Calu3 (cell line): ENCODE data around the gene PLEKHA7. TPM values are rescaled to one million over a fixed set of nuclear protein-coding genes. Genes with fewer than 3 reads are reported as not detected.
"Not testable (repeated sequence)": the region's sequence is repeated elsewhere in the genome, so short reads cannot be mapped to it uniquely, and the experiment has no call there.

ENCODE experiments used
- Bru-seq: library from RNA; stranded (reverse); fragments of 400-500 nt; gene quantifications from one replicate; lab custom pipeline; 2021; lab: Mats Ljungman, UMichigan
- BruChase-seq, 2 experiments: library from RNA; stranded (reverse); fragments of 400-500 nt; gene quantifications; one replicate each; lab custom pipeline; 2021; lab: Mats Ljungman, UMichigan
- BruUV-seq: library from RNA; stranded (reverse); fragments of 400-500 nt; replicated peaks from 2 replicates; lab custom pipeline; 2021; lab: Mats Ljungman, UMichigan
- CTCF ChIA-PET: fragments of 300-600 bp; sonication (Branson Sonifier 250); formaldehyde crosslinking; loops from one replicate; lab custom pipeline; 2022; ENCODE audit warnings: antibody characterized with exemption; lab: Charles Lee
- DNase-seq: peaks from one replicate; pipeline ENCODE4 v3.0.0; 2022
- H3K27ac Mint-ChIP-seq: one replicate; pipeline ENCODE4 v1.8.0; 2022; ENCODE audit warnings: mixed read lengths; ENCODE audit not compliant: unreplicated experiment
- H3K27me3 Mint-ChIP-seq: one replicate; pipeline ENCODE4 v1.8.0; 2022; ENCODE audit warnings: mixed read lengths; ENCODE audit not compliant: unreplicated experiment
- H3K36me3 Mint-ChIP-seq: one replicate; pipeline ENCODE4 v1.8.0; 2022; ENCODE audit warnings: mild to moderate bottlenecking, moderate library complexity, mixed read lengths; ENCODE audit not compliant: insufficient read depth, unreplicated experiment
- H3K4me1 Mint-ChIP-seq: one replicate; pipeline ENCODE4 v1.8.0; 2022; ENCODE audit warnings: mild to moderate bottlenecking, low read depth, mixed read lengths; ENCODE audit not compliant: unreplicated experiment
- H3K4me3 Mint-ChIP-seq: one replicate; pipeline ENCODE4 v1.8.0; 2022; ENCODE audit warnings: mild to moderate bottlenecking, low read depth, moderate library complexity, mixed read lengths; ENCODE audit not compliant: unreplicated experiment
- H3K9me3 Mint-ChIP-seq: one replicate; pipeline ENCODE4 v1.8.0; 2022; ENCODE audit warnings: low read depth, mixed read lengths; ENCODE audit not compliant: unreplicated experiment
- CTCF ChIP-seq: fragments of 200-600 bp; IDR thresholded peaks from one replicate; pipeline ENCODE4 v1.8.0; 2022; ENCODE audit warnings: antibody characterized with exemption; ENCODE audit not compliant: unreplicated experiment
- intact Hi-C: fragments of 100-400 bp; cut with micrococcal nuclease; formaldehyde crosslinking; loops from one replicate; pipeline ENCODE4 v1.10.0; 2022; ENCODE audit not compliant: unreplicated experiment
- long read RNA-seq: library from polyadenylated mRNA; stranded (forward); transcript quantifications from one replicate; pipeline ENCODE4 v2.0.0, GENCODE V29; 2022
- total RNA-seq: library from RNA; stranded (reverse); gene quantifications from 2 replicates; pipeline ENCODE4 v1.2.3, GENCODE V29; 2022

The PLEKHA7 gene
- total RNA-seq = 138 and 167 TPM in 2 replicates
- percentile 95 among the genes with signal in this experiment for Bru-seq, nascent RNA
- BruChase-seq, experiment 1, labeled RNA remaining after a 6-hour chase = percentile 90 among the genes with signal in this experiment
- BruChase-seq, experiment 2, labeled RNA remaining after a 2-hour chase = percentile 90 among the genes with signal in this experiment
- long read RNA-seq, partial matches to known transcripts = 22 of 62 reads
- long read RNA-seq, other reads (novel, unspliced or antisense) = 38 of 62 reads

- H3K9me3 Mint-ChIP-seq = no peaks in the 10 kb centered on the region
- peak; percentile 57 for DNase-seq
- intact Hi-C loops = loop anchor here (5.0 kb wide), 2 partner anchors 37 to 57 kb away; no protein-coding TSS in a partner anchor
- CTCF ChIA-PET = interaction anchor here (0.5 to 2.2 kb wide), 9 partner anchors 12 to 68 kb away, joined by 3 to 10 read pairs (median 4); partner anchors contain the start of gene RPS13
- peaks cover 22% of the 10 kb centered on the region for H3K4me1 Mint-ChIP-seq
- no peaks in the 10 kb centered on the region for H3K27me3 Mint-ChIP-seq
- H3K4me3 Mint-ChIP-seq = peak within 1 kb of the TSS; percentile 94
- peaks cover 15% of the 10 kb centered on the region for H3K36me3 Mint-ChIP-seq
- peak within 1 kb of the TSS; percentile 89 for H3K27ac Mint-ChIP-seq
- BruUV-seq = no TSS peak
- TF ChIP-seq CTCF = no peak
Measured at GRCh38 chr11:17014321-17014832, at the start of gene PLEKHA7. Gene PLEKHA7 (minus strand): TSS chr11:17014414. CDS start chr11:17014401, 13 bp downstream.

DNA sequence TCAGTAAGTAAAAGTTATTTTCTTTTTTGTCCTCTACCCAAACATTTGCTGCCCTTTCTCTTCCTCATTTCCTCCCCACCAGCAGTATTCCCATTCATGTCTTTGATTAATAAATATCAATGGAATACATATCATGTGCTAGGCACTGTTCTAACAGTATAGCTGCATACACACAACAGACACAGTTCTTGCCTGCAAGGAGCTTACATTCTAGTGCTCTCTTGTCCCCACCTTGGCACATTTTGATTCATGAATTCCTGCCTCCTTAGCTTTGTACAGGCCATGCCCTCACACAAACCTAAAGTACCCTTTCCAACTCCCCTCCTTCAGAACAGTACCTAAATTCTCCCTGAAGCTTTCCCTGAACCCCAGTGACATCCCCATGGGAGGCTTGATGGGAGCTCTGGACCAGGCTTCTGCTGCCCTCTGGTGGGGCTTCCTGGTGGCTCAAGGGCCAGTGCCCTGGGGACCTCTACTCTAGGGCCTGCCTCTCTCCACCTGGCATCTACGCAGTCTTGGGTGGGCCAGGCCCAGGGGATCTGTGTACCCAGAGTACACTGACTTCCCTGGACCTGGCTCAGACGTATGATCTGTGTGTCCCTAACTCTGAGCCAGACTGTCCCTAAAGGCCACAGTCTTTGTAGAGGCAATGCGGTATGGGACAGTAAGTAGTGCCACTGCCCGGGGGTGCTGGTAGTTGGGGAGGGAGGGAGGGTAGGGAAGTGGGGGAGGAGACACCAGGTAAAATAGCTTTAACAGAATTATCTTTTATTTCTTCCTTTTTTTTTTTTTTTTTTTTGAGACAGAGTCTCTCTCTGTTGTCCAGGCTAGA lies 49.2 kb upstream of the PLEKHA7 start:
- Mint-ChIP-seq H3K27me3 (no peaks in the 10 kb centered on the region), H3K36me3 (peaks cover 3% of the 10 kb centered on the region), H3K4me3 (no peak overlapping the region), H3K4me1 (peaks cover 8% of the 10 kb centered on the region), H3K27ac (peak overlapping the region; percentile 55), H3K9me3 (peaks cover 7% of the 10 kb centered on the region)
- intact Hi-C loops = loop anchor here (1.0 to 10.0 kb wide), 6 partner anchors 27 to 276 kb away; no protein-coding TSS in a partner anchor
- peak; percentile 83 for DNase-seq
- BruUV-seq = no TSS peak
- TF ChIP-seq CTCF = peak; percentile 81
- CTCF ChIA-PET = interaction anchor here (0.6 to 1.4 kb wide), 11 partner anchors 9 to 138 kb away, joined by 3 to 25 read pairs (median 6); partner anchors contain the start of gene RPS13

DNA sequence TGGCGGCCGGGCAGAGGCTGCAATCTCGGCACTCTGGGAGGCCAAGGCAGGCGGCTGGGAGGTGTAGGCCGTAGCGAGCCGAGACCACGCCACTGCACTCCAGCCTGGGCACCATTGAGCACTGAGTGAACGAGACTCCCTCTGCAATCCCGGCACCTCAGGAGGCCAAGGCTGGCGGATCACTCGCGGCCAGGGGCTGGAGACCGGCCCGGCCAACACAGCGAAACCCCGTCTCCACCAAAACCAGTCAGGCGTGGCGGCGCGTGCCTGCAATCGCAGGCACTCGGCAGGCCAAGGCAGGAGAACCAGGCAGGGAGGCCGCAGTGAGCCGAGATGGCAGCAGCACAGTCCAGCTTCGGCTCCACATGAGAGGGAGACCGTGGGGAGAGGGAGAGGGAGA lies 36.9 kb upstream of the PLEKHA7 start:
- intact Hi-C loops, CTCF ChIA-PET, H3K9me3 Mint-ChIP-seq, H3K27ac Mint-ChIP-seq, H3K4me3 Mint-ChIP-seq, H3K27me3 Mint-ChIP-seq, DNase-seq, BruUV-seq: not testable (repeated sequence)
- Mint-ChIP-seq H3K4me1 (peaks cover 31% of the 10 kb centered on the region), H3K36me3 (peaks cover 12% of the 10 kb centered on the region)

GRCh38 chr11:17048491-17048890 lies 34.3 kb upstream of the PLEKHA7 start:
- BruUV-seq, intact Hi-C loops, H3K27me3 Mint-ChIP-seq, H3K9me3 Mint-ChIP-seq: not testable (repeated sequence)
- H3K36me3 Mint-ChIP-seq = peaks cover 16% of the 10 kb centered on the region
- CTCF ChIA-PET = interaction anchor here (0.6 to 0.9 kb wide), 2 partner anchors 51 to 130 kb away, joined by 3 read pairs; no protein-coding TSS in a partner anchor
- peaks cover 45% of the 10 kb centered on the region for H3K4me1 Mint-ChIP-seq
- peak; percentile 49 for DNase-seq
- peak overlapping the region; percentile 94 for H3K27ac Mint-ChIP-seq
- H3K4me3 Mint-ChIP-seq = peak overlapping the region; percentile 55

- H3K4me3 Mint-ChIP-seq = no peak overlapping the region
- intact Hi-C loops = loop anchor here (1.0 kb wide), 1 partner anchor 31 kb away; no protein-coding TSS in a partner anchor
- H3K4me1 Mint-ChIP-seq = peaks cover 38% of the 10 kb centered on the region
- H3K36me3 Mint-ChIP-seq = peaks cover 16% of the 10 kb centered on the region
- no peaks in the 10 kb centered on the region for H3K27me3 Mint-ChIP-seq
- H3K27ac Mint-ChIP-seq = no peak overlapping the region
- CTCF ChIA-PET = no interaction called here
- peaks cover 3% of the 10 kb centered on the region for H3K9me3 Mint-ChIP-seq
- no peak for TF ChIP-seq CTCF
- no peak for DNase-seq
- no TSS peak for BruUV-seq
Measured at GRCh38 chr11:17046690-17047089, 32.5 kb upstream of the PLEKHA7 start.
